ENCODE results near the gene TTLL10. TPM values are rescaled to one million over a fixed set of nuclear protein-coding genes. Genes with fewer than 3 reads are reported as not detected.

TTLL10 gene
- polyA plus RNA-seq, 1 donor (not counting 4 experiments of a cell fraction or from before 2014, with no cell fraction given): not detected

GRCh38 chr1:1178794-1179331 lies 5.2 kb downstream of the TTLL10 start:
- Histone ChIP-seq H3K4me1 (ENCODE audit: control insufficient read depth, extremely low read depth, insufficient read depth, low read length) (no peaks in the 10 kb centered on the region), H3K79me2 (ENCODE audit: control insufficient read depth, insufficient read depth, low read length) (no peaks in the 10 kb centered on the region), H4K20me1 (ENCODE audit: control insufficient read depth, extremely low read depth, insufficient read depth, low read length) (no peaks in the 10 kb centered on the region), H3K4me3 (ENCODE audit: control insufficient read depth in 2 of 3, extremely low read depth in 1 of 3, insufficient read depth in 2 of 3, low read depth in 1 of 3, low read length in 3 of 3) (no peak overlapping the region), H3K27ac (ENCODE audit: control insufficient read depth, insufficient read depth, low read length) (no peak overlapping the region), H2AFZ (ENCODE audit: control insufficient read depth, low read length) (no peak overlapping the region), H3K9ac (ENCODE audit: control insufficient read depth, extremely low read depth, insufficient read depth, low read length) (no peak overlapping the region), H3K9me1 (ENCODE audit: control insufficient read depth, extremely low read depth, insufficient read depth, low read length) (no peaks in the 10 kb centered on the region), H3K4me2 (ENCODE audit: control insufficient read depth, extremely low read depth, insufficient read depth, low read depth, low read length) (no peak overlapping the region), H3K36me3 (ENCODE audit: control insufficient read depth in 2 of 2, extremely low read depth in 1 of 2, insufficient read depth in 2 of 2, low read length in 2 of 2) (no peaks in the 10 kb centered on the region), H3K9me3 (ENCODE audit: control insufficient read depth, low read depth, low read length) (no peaks in the 10 kb centered on the region), H3K27me3 (ENCODE audit: control insufficient read depth, extremely low read depth, insufficient read depth, low read length) (no peaks in the 10 kb centered on the region)
- FAIRE-seq (no peak), DNase-seq (ENCODE audit: low read depth, low spot score) (no peak)
- TF ChIP-seq CTCF (optimal IDR thresholded peaks at IDR 0.05 in 1 of 3, IDR thresholded peaks at IDR 0.05 in 1 of 3, conservative IDR thresholded peaks at IDR 0.05 in 1 of 3; ENCODE audit: extremely low read depth in 1 of 3, insufficient read depth in 2 of 3, low read length in 3 of 3) (no peak), EZH2 (IDR thresholded peaks at IDR 0.05; ENCODE audit: low read length) (no peak)
- dilution Hi-C loops (cut with MboI; ENCODE audit: extremely low pct_ligation_motif_present, low sequenced_read_pairs): no loop called here

GRCh38 chr1:1179346-1179982 lies 5.8 kb downstream of the TTLL10 start:
- no peak overlapping the region for H2AFZ ChIP-seq (ENCODE audit: control insufficient read depth, low read length)
- DNase-seq (ENCODE audit: low read depth, low spot score) (no peak), FAIRE-seq (no peak)
- H3K36me3 ChIP-seq (ENCODE audit: control insufficient read depth in 2 of 2, extremely low read depth in 1 of 2, insufficient read depth in 2 of 2, low read length in 2 of 2): no peaks in the 10 kb centered on the region
- no peak overlapping the region for H3K4me2 ChIP-seq (ENCODE audit: control insufficient read depth, extremely low read depth, insufficient read depth, low read depth, low read length)
- TF ChIP-seq EZH2 (IDR thresholded peaks at IDR 0.05; ENCODE audit: low read length) (no peak), CTCF (optimal IDR thresholded peaks at IDR 0.05 in 1 of 3, IDR thresholded peaks at IDR 0.05 in 1 of 3, conservative IDR thresholded peaks at IDR 0.05 in 1 of 3; ENCODE audit: extremely low read depth in 1 of 3, insufficient read depth in 2 of 3, low read length in 3 of 3) (no peak)
- H3K9ac ChIP-seq (ENCODE audit: control insufficient read depth, extremely low read depth, insufficient read depth, low read length): no peak overlapping the region
- H4K20me1 ChIP-seq (ENCODE audit: control insufficient read depth, extremely low read depth, insufficient read depth, low read length): no peaks in the 10 kb centered on the region
- no peaks in the 10 kb centered on the region for H3K79me2 ChIP-seq (ENCODE audit: control insufficient read depth, insufficient read depth, low read length)
- no peaks in the 10 kb centered on the region for H3K4me1 ChIP-seq (ENCODE audit: control insufficient read depth, extremely low read depth, insufficient read depth, low read length)
- H3K27ac ChIP-seq (ENCODE audit: control insufficient read depth, insufficient read depth, low read length): no peak overlapping the region
- H3K4me3 ChIP-seq (ENCODE audit: control insufficient read depth in 2 of 3, extremely low read depth in 1 of 3, insufficient read depth in 2 of 3, low read depth in 1 of 3, low read length in 3 of 3): no peak overlapping the region
- no peaks in the 10 kb centered on the region for H3K9me3 ChIP-seq (ENCODE audit: control insufficient read depth, low read depth, low read length)
- dilution Hi-C loops (cut with MboI; ENCODE audit: extremely low pct_ligation_motif_present, low sequenced_read_pairs): no loop called here
- no peaks in the 10 kb centered on the region for H3K9me1 ChIP-seq (ENCODE audit: control insufficient read depth, extremely low read depth, insufficient read depth, low read length)
- H3K27me3 ChIP-seq (ENCODE audit: control insufficient read depth, extremely low read depth, insufficient read depth, low read length): no peaks in the 10 kb centered on the region

Data from keratinocyte (primary cell).